ENCODE measurements around the gene ESR1.

DNA sequence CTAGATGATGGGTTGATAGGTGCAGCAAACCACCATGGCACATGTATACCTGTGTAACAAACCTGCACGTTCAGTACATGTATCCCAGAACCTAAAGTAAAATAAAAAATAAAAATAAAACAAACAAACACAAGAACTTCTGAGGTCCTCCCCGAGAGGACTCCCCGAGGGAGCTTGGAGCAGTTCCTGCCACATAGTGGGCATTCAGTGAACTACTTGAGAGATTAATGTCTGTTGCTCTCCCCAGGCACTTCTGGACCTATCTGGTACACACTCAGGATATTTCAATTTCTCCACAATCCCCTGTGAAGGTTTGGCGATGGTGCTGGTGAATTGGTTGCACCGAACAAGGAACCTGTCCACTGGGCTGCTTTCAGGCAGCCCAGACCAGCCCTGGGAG is 311.2 kb downstream of the ESR1 start:
- TF ChIP-seq, protein P1, sequence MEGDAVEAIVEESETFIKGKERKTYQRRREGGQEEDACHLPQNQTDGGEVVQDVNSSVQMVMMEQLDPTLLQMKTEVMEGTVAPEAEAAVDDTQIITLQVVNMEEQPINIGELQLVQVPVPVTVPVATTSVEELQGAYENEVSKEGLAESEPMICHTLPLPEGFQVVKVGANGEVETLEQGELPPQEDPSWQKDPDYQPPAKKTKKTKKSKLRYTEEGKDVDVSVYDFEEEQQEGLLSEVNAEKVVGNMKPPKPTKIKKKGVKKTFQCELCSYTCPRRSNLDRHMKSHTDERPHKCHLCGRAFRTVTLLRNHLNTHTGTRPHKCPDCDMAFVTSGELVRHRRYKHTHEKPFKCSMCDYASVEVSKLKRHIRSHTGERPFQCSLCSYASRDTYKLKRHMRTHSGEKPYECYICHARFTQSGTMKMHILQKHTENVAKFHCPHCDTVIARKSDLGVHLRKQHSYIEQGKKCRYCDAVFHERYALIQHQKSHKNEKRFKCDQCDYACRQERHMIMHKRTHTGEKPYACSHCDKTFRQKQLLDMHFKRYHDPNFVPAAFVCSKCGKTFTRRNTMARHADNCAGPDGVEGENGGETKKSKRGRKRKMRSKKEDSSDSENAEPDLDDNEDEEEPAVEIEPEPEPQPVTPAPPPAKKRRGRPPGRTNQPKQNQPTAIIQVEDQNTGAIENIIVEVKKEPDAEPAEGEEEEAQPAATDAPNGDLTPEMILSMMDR (conservative IDR thresholded peaks at IDR 0.05) = no peak; the same call in 1 of the 2 replicates
- TF ChIP-seq ZFX (IDR thresholded peaks at IDR 0.05) = no peak

All from C4-2B (cell line).